Measurements from ENCODE around the gene TIMP2.

Gene TIMP2

DNA sequence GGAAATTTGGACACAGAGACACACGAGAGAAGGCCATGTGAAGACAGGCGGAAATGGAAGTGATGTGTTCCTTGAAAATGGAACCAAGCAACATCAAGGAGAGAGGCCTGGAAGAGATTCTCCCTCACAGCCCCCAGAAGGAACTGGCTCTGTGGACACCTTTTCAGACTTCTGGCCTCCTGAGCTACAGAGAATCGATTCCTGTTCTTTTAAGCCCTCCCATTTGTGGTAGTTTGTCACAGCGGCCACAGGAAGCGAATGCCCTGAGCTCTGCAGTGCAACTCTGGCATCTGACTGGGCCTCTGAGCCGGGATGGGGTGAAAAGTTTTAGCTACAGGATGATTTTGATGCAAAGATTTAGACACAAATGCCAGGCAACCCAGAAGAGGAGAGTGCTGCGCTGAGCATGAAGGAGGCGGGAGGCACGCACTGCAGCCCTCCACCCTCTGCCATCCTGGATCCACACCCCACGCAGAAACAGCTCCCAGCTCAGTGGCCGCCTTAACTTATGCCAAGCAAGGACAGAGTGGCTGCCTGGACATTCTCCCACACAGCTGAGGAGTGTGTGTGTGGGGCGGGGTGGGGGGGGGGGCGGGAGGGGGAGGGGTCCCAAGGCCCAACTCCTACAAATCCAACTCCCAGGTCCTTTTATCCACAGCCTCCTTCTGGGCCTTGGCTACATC lies 2.2 kb downstream of the TIMP2 start:
- in situ Hi-C loops (cut with HindIII; ENCODE audit: low sequenced_read_pairs) = no loop called here
- peak overlapping the region; percentile 87 for H3K4me3 ChIP-seq (ENCODE audit: low read depth, low read length)
- TF ChIP-seq, protein P1, sequence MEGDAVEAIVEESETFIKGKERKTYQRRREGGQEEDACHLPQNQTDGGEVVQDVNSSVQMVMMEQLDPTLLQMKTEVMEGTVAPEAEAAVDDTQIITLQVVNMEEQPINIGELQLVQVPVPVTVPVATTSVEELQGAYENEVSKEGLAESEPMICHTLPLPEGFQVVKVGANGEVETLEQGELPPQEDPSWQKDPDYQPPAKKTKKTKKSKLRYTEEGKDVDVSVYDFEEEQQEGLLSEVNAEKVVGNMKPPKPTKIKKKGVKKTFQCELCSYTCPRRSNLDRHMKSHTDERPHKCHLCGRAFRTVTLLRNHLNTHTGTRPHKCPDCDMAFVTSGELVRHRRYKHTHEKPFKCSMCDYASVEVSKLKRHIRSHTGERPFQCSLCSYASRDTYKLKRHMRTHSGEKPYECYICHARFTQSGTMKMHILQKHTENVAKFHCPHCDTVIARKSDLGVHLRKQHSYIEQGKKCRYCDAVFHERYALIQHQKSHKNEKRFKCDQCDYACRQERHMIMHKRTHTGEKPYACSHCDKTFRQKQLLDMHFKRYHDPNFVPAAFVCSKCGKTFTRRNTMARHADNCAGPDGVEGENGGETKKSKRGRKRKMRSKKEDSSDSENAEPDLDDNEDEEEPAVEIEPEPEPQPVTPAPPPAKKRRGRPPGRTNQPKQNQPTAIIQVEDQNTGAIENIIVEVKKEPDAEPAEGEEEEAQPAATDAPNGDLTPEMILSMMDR (IDR thresholded peaks at IDR 0.05; ENCODE audit: low read depth, low read length) = no peak
- no peak for DNase-seq (ENCODE audit: low read depth, low spot score)

DNA sequence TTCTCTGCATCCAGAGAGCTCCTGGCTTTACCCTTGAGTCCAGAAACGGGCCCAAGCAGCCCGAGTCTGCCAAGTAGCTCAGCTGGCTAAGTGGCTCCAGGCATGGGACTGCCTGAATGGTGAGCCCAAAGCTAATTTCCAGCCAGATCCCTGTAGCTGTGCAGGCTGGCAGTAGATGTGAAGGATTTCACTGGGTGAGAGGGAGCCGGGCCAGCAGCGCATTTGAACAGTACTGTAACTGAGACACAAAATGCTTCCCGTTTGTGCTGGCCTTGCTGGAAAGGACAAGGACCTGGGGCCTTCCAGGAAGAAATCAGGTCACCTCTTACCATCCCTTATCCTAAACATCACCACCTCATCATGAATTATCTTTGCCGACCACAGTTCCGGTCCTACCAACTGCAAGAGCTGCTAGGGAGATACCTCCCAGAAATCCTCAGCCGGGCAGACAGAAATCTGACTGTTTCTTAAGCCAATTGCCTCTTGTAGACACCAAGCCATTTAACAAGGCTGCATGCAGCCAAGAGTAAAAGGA lies 3.7 kb downstream of the TIMP2 start:
- in situ Hi-C loops (cut with HindIII; ENCODE audit: low sequenced_read_pairs) = no loop called here
- no peak for DNase-seq (ENCODE audit: low read depth, low spot score)
- TF ChIP-seq, protein P1 (IDR thresholded peaks at IDR 0.05; ENCODE audit: low read depth, low read length) = no peak
- no peak overlapping the region for H3K4me3 ChIP-seq (ENCODE audit: low read depth, low read length)

DNA sequence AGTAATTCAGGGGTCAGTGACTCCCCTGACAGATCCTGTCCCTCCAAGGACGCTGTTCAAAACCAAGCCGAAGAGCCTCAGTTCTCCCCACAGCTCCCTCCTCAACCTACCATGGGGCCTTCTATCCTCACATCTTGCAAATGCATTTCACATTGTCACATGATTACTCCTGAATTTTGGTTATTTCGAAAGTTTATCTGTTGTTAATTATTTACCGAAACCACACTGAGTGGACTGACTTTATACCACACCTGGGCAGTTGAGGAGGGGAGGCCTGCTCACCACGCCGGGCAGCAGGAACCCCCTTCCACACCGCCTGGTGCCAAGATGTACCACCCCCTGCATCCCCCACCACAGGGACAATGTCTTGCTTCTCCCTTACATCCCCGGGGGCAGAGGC lies 4.7 kb downstream of the TIMP2 start:
- in situ Hi-C loops (cut with HindIII; ENCODE audit: low sequenced_read_pairs) = no loop called here
- TF ChIP-seq, protein P1 (IDR thresholded peaks at IDR 0.05; ENCODE audit: low read depth, low read length) = no peak
- no peak for DNase-seq (ENCODE audit: low read depth, low spot score)
- H3K4me3 ChIP-seq (ENCODE audit: low read depth, low read length) = no peak overlapping the region

- TF ChIP-seq, protein P1 (IDR thresholded peaks at IDR 0.05; ENCODE audit: low read depth, low read length) = no peak
- no peak overlapping the region for H3K4me3 ChIP-seq (ENCODE audit: low read depth, low read length)
- DNase-seq (ENCODE audit: low read depth, low spot score) = no peak
- in situ Hi-C loops (cut with HindIII; ENCODE audit: low sequenced_read_pairs) = no loop called here
These were observed 5.2 kb downstream of the TIMP2 start for GRCh38 chr17:78919861-78920450.

DNA sequence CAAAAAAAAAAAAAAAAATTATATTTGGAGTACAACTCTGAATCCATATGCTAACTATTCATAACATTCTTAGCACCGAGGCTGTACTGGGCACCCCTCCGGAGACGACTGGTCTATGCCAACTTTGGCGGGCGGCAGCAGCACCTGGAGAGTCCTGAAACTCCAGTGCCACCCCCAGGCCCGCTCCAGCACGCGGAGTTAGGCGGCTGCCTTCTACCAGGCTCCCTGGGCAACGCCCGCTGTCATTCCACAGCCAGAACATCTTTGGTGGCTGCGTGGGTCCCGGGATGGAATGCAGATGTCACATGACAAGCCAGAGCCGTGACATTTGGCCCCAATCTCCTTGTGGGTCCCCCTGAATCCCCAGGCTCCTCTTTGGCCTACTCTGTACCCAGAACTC lies 6.2 kb downstream of the TIMP2 start:
- in situ Hi-C loops (cut with HindIII; ENCODE audit: low sequenced_read_pairs) = no loop called here
- no peak for DNase-seq (ENCODE audit: low read depth, low spot score)
- TF ChIP-seq, protein P1 (IDR thresholded peaks at IDR 0.05; ENCODE audit: low read depth, low read length) = no peak
- H3K4me3 ChIP-seq (ENCODE audit: low read depth, low read length) = no peak overlapping the region

DNA sequence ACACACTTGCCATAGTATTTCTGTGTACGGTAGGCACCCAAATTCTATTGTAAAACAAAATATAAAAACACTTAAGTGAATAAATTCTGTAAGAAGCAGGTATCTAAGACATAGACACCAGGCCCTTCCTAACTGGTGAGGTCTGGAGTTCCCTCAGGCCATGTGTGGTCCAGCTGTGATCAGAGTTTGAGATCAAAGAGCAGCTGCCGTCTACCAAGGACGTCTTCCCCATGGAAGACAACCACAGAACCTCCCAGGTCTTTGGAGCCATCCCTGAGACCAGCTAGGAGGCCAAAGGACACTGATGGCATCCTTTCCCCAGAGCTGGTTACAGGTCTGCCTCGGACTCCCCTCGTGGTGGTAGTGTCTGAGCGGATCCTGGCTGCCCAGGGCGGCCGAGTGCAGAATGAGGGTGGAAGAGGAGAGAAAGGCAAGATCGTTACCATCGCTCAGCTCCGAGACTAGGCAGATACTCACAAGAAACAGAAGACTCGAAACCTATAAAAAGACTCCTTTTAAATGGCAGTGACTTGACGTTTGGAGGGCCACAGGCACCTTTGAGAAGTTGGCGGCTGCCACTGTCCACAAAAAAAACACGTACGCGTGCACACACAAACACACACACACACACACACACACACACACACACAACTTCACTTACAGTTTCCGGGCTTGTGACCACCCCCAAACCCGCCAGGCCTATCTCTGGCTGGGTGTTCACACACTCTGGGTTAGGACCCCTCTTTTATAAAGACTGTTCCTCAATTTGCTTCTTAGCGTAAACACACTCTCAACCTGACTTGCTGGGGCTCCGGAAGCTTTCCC lies 7.5 kb downstream of the TIMP2 start:
- H3K4me3 ChIP-seq (ENCODE audit: low read depth, low read length) = no peak overlapping the region
- in situ Hi-C loops (cut with HindIII; ENCODE audit: low sequenced_read_pairs) = no loop called here
- no peak for DNase-seq (ENCODE audit: low read depth, low spot score)
- TF ChIP-seq, protein P1 (IDR thresholded peaks at IDR 0.05; ENCODE audit: low read depth, low read length) = no peak

Measured in astrocyte of the spinal cord (primary cell).